ENCODE data around the gene GATAD2B. TPM values are rescaled to one million over a fixed set of nuclear protein-coding genes. Genes with fewer than 3 reads are reported as not detected.

The GATAD2B gene
- polyA plus RNA-seq, 4 donors: 2.9 to 11.3 (median 4.0) TPM

DNA sequence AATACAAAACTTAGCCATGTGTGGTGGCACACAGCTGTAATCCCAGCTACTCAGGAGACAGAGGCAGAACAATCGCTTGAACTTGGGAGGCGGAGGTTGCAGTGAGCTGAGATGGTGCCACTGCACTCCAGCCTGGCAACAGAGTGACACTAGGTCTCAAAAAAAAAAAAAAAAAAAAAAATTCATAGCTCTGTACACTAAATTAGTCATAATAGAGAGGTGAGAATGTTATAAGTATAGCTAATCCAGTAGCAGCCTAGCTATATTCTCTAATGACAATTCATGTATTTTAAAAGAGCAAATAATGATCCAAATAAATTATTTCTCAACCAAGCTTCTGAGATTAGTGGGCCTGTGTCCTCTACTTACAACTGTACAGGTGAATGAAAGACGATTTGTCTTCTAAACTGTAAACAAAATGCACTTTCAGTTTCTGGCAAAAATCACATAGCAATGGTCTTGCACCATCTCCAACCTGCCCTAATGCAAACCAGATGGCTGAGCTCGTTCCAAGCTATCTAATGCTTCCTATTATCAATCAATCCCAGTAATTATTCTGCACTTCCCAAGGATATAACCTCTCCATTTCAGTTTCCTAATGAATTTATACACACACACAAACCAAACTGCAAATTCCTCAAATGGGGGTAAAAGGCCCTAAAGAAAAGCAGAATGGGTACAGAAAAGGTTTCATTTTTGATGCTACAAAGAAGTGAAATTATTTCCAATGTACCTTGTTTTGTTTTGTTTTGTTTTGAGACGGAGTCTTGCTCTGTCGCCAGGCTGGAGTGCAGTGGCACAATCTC is 56.5 kb downstream of the GATAD2B start:
- Histone ChIP-seq H3K27me3 (ENCODE audit: control insufficient read depth in 3 of 3, insufficient read depth in 3 of 3, low read length in 3 of 3) (no peaks in the 10 kb centered on the region), H3K4me3 (ENCODE audit: low read depth in 1 of 3, low read length in 3 of 3) (no peak overlapping the region), H3K9me3 (ENCODE audit: control insufficient read depth in 2 of 2, insufficient read depth in 1 of 2, low read depth in 1 of 2, low read length in 1 of 2) (peaks cover 0 to 9% of the 10 kb centered on the region in 2 donors), H3K27ac (ENCODE audit: low read depth in 1 of 3, low read length in 2 of 3) (peak overlapping the region in 1 of 3 donors; percentile 36), H3K36me3 (ENCODE audit: control insufficient read depth in 3 of 3, insufficient read depth in 2 of 3, low read depth in 1 of 3, low read length in 3 of 3) (peaks cover 0 to 24% (median 0%) of the 10 kb centered on the region in 3 donors), H3K4me1 (ENCODE audit: control insufficient read depth in 3 of 3, insufficient read depth in 2 of 3, low read depth in 1 of 3, low read length in 2 of 3) (peaks cover 0 to 1% (median 0%) of the 10 kb centered on the region in 3 donors)
- DNase-seq (no peak), FAIRE-seq (no peak)
- 58% methylated on average over 6 of the region's 6 CpGs for WGBS, 3 donors

DNA sequence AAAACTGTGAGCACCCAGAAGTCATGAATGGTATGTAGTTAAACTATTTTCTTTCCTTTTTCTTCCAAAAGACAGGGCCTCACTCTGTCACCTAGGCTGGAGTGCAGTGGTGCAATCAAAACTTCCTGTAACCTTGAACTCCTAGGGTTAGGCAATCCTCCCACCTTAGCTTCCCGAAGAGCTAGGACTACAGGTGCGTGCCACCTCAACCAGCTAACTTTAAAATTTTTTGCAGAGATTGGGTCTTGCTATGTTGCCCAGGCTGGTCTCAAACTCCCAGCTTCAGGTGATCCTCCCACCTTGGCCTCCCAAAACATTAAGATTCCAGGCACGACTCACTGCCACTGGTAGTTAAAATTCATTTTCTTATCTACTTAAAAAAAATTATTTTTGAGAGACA is 62.5 kb downstream of the GATAD2B start:
- H3K36me3 ChIP-seq (ENCODE audit: control insufficient read depth in 3 of 3, insufficient read depth in 2 of 3, low read depth in 1 of 3, low read length in 3 of 3): peaks cover 0 to 16% (median 2%) of the 10 kb centered on the region in 3 donors
- DNase-seq: no peak
- WGBS, 3 donors: 91 to 96% (median 94%) methylated on average over 3 of the region's 3 CpGs
- FAIRE-seq: no peak
- H3K4me1 ChIP-seq (ENCODE audit: control insufficient read depth in 3 of 3, insufficient read depth in 2 of 3, low read depth in 1 of 3, low read length in 2 of 3): no peaks in the 10 kb centered on the region
- H3K27ac ChIP-seq (ENCODE audit: low read depth in 1 of 3, low read length in 2 of 3): no peak overlapping the region
- H3K9me3 ChIP-seq (ENCODE audit: control insufficient read depth in 2 of 2, insufficient read depth in 1 of 2, low read depth in 1 of 2, low read length in 1 of 2): no peaks in the 10 kb centered on the region
- H3K4me3 ChIP-seq (ENCODE audit: low read depth in 1 of 3, low read length in 3 of 3): no peak overlapping the region
- H3K27me3 ChIP-seq (ENCODE audit: control insufficient read depth in 3 of 3, insufficient read depth in 3 of 3, low read length in 3 of 3): no peaks in the 10 kb centered on the region

DNA sequence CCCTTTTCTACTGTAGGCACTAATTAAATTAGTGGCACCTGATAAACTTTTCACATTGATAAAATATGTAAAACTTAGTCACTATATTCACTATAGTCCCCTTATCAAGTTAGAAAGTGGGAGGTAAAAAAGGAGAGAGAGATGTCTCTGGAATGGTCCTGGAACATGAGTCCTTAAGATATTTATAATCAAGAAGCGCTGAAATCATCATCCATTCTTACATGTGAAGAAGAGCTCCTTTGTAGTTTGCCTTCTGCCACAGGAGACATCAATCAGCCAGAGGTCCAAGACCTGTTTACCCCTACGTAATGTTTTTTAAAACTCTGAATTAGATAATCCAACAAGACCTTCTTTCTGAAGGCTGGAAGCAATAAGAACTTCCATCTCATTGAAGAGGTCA is 65.3 kb downstream of the GATAD2B start:
- H3K9me3 ChIP-seq (ENCODE audit: control insufficient read depth in 2 of 2, insufficient read depth in 1 of 2, low read depth in 1 of 2, low read length in 1 of 2): no peaks in the 10 kb centered on the region
- no peaks in the 10 kb centered on the region for H3K27me3 ChIP-seq (ENCODE audit: control insufficient read depth in 3 of 3, insufficient read depth in 3 of 3, low read length in 3 of 3)
- DNase-seq: no peak
- FAIRE-seq: no peak
- 94 to 98% (median 94%) methylated on average over 2 of the region's 2 CpGs for WGBS, 3 donors
- no peaks in the 10 kb centered on the region for H3K4me1 ChIP-seq (ENCODE audit: control insufficient read depth in 3 of 3, insufficient read depth in 2 of 3, low read depth in 1 of 3, low read length in 2 of 3)
- no peak overlapping the region for H3K4me3 ChIP-seq (ENCODE audit: low read depth in 1 of 3, low read length in 3 of 3)
- no peak overlapping the region for H3K27ac ChIP-seq (ENCODE audit: low read depth in 1 of 3, low read length in 2 of 3)
- peaks cover 0 to 15% (median 2%) of the 10 kb centered on the region in 3 donors for H3K36me3 ChIP-seq (ENCODE audit: control insufficient read depth in 3 of 3, insufficient read depth in 2 of 3, low read depth in 1 of 3, low read length in 3 of 3)

- H3K4me1 ChIP-seq (ENCODE audit: control insufficient read depth in 3 of 3, insufficient read depth in 2 of 3, low read depth in 1 of 3, low read length in 2 of 3): no peaks in the 10 kb centered on the region
- H3K9me3 ChIP-seq (ENCODE audit: control insufficient read depth in 2 of 2, insufficient read depth in 1 of 2, low read depth in 1 of 2, low read length in 1 of 2): no peaks in the 10 kb centered on the region
- no peaks in the 10 kb centered on the region for H3K27me3 ChIP-seq (ENCODE audit: control insufficient read depth in 3 of 3, insufficient read depth in 3 of 3, low read length in 3 of 3)
- H3K27ac ChIP-seq (ENCODE audit: low read depth in 1 of 3, low read length in 2 of 3): no peak overlapping the region
- no peak overlapping the region for H3K4me3 ChIP-seq (ENCODE audit: low read depth in 1 of 3, low read length in 3 of 3)
- DNase-seq (no peak), FAIRE-seq (no peak)
- peaks cover 0 to 21% (median 2%) of the 10 kb centered on the region in 3 donors for H3K36me3 ChIP-seq (ENCODE audit: control insufficient read depth in 3 of 3, insufficient read depth in 2 of 3, low read depth in 1 of 3, low read length in 3 of 3)
Measured at GRCh38 chr1:153856763-153857162, 66.0 kb downstream of the GATAD2B start.

DNA sequence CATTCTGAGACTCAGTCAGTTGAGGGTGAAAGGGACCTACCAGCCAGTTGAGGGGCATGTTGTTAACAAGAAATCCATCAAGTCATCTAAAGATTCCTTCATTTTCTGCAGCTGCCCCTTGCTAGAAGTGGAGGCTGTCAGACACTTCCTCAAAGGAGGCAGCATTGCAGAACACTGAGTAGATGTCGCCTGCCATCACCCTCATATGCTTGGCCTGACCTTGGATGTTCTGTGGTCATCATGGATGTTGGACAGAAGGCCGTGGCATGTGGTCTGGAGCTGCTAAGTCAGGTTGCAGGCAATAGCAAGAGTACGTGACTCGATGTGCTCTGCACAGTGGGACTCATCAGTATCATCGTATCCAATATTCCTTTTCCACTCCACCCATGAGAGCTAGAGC is 70.6 kb downstream of the GATAD2B start:
- no peaks in the 10 kb centered on the region for H3K9me3 ChIP-seq (ENCODE audit: control insufficient read depth in 2 of 2, insufficient read depth in 1 of 2, low read depth in 1 of 2, low read length in 1 of 2)
- H3K36me3 ChIP-seq (ENCODE audit: control insufficient read depth in 3 of 3, insufficient read depth in 2 of 3, low read depth in 1 of 3, low read length in 3 of 3): peaks cover 0 to 21% (median 0%) of the 10 kb centered on the region in 3 donors
- H3K27ac ChIP-seq (ENCODE audit: low read depth in 1 of 3, low read length in 2 of 3): no peak overlapping the region
- FAIRE-seq (no peak), DNase-seq (no peak)
- H3K27me3 ChIP-seq (ENCODE audit: control insufficient read depth in 3 of 3, insufficient read depth in 3 of 3, low read length in 3 of 3): no peaks in the 10 kb centered on the region
- WGBS, 3 donors: 93 to 97% (median 94%) methylated on average over 5 of the region's 5 CpGs
- no peaks in the 10 kb centered on the region for H3K4me1 ChIP-seq (ENCODE audit: control insufficient read depth in 3 of 3, insufficient read depth in 2 of 3, low read depth in 1 of 3, low read length in 2 of 3)
- H3K4me3 ChIP-seq (ENCODE audit: low read depth in 1 of 3, low read length in 3 of 3): no peak overlapping the region

GRCh38 chr1:153849487-153850185 is 73.1 kb downstream of the GATAD2B start:
- no peak overlapping the region for H3K27ac ChIP-seq (ENCODE audit: low read depth in 1 of 3, low read length in 2 of 3)
- H3K4me1 ChIP-seq (ENCODE audit: control insufficient read depth in 3 of 3, insufficient read depth in 2 of 3, low read depth in 1 of 3, low read length in 2 of 3): no peaks in the 10 kb centered on the region
- DNase-seq: no peak
- no peaks in the 10 kb centered on the region for H3K27me3 ChIP-seq (ENCODE audit: control insufficient read depth in 3 of 3, insufficient read depth in 3 of 3, low read length in 3 of 3)
- H3K36me3 ChIP-seq (ENCODE audit: control insufficient read depth in 3 of 3, insufficient read depth in 2 of 3, low read depth in 1 of 3, low read length in 3 of 3): peaks cover 0 to 24% (median 0%) of the 10 kb centered on the region in 3 donors
- H3K4me3 ChIP-seq (ENCODE audit: low read depth in 1 of 3, low read length in 3 of 3): no peak overlapping the region
- FAIRE-seq: no peak
- no peaks in the 10 kb centered on the region for H3K9me3 ChIP-seq (ENCODE audit: control insufficient read depth in 2 of 2, insufficient read depth in 1 of 2, low read depth in 1 of 2, low read length in 1 of 2)
- WGBS, 3 donors: 62 to 73% (median 67%) methylated on average over 5 of the region's 5 CpGs

- peaks cover 0 to 24% (median 0%) of the 10 kb centered on the region in 3 donors for H3K36me3 ChIP-seq (ENCODE audit: control insufficient read depth in 3 of 3, insufficient read depth in 2 of 3, low read depth in 1 of 3, low read length in 3 of 3)
- no peak for FAIRE-seq
- 89 to 95% (median 94%) methylated on average over 5 of the region's 5 CpGs for WGBS, 3 donors
- H3K27me3 ChIP-seq (ENCODE audit: control insufficient read depth in 3 of 3, insufficient read depth in 3 of 3, low read length in 3 of 3): no peaks in the 10 kb centered on the region
- no peaks in the 10 kb centered on the region for H3K4me1 ChIP-seq (ENCODE audit: control insufficient read depth in 3 of 3, insufficient read depth in 2 of 3, low read depth in 1 of 3, low read length in 2 of 3)
- H3K27ac ChIP-seq (ENCODE audit: low read depth in 1 of 3, low read length in 2 of 3): peak overlapping the region in 1 of 3 donors; percentile 65
- H3K4me3 ChIP-seq (ENCODE audit: low read depth in 1 of 3, low read length in 3 of 3): no peak overlapping the region
- no peak for DNase-seq
- no peaks in the 10 kb centered on the region for H3K9me3 ChIP-seq (ENCODE audit: control insufficient read depth in 2 of 2, insufficient read depth in 1 of 2, low read depth in 1 of 2, low read length in 1 of 2)
Measured at GRCh38 chr1:153848805-153849204, 74.0 kb downstream of the GATAD2B start.

- 97 to 99% (median 97%) methylated on average over 3 of the region's 3 CpGs for WGBS, 3 donors
- H3K27ac ChIP-seq (ENCODE audit: low read depth in 1 of 3, low read length in 2 of 3): no peak overlapping the region
- H3K4me1 ChIP-seq (ENCODE audit: control insufficient read depth in 3 of 3, insufficient read depth in 2 of 3, low read depth in 1 of 3, low read length in 2 of 3): no peaks in the 10 kb centered on the region
- DNase-seq: no peak
- H3K9me3 ChIP-seq (ENCODE audit: control insufficient read depth in 2 of 2, insufficient read depth in 1 of 2, low read depth in 1 of 2, low read length in 1 of 2): no peaks in the 10 kb centered on the region
- H3K4me3 ChIP-seq (ENCODE audit: low read depth in 1 of 3, low read length in 3 of 3): no peak overlapping the region
- peaks cover 0 to 8% (median 0%) of the 10 kb centered on the region in 3 donors for H3K36me3 ChIP-seq (ENCODE audit: control insufficient read depth in 3 of 3, insufficient read depth in 2 of 3, low read depth in 1 of 3, low read length in 3 of 3)
- FAIRE-seq: no peak
- no peaks in the 10 kb centered on the region for H3K27me3 ChIP-seq (ENCODE audit: control insufficient read depth in 3 of 3, insufficient read depth in 3 of 3, low read length in 3 of 3)
Measured at GRCh38 chr1:153845158-153845557, 77.6 kb downstream of the GATAD2B start.

Measured in small intestine (tissue), 7 donors.